ENCODE data around the gene GPD2.

GPD2 gene

DNA sequence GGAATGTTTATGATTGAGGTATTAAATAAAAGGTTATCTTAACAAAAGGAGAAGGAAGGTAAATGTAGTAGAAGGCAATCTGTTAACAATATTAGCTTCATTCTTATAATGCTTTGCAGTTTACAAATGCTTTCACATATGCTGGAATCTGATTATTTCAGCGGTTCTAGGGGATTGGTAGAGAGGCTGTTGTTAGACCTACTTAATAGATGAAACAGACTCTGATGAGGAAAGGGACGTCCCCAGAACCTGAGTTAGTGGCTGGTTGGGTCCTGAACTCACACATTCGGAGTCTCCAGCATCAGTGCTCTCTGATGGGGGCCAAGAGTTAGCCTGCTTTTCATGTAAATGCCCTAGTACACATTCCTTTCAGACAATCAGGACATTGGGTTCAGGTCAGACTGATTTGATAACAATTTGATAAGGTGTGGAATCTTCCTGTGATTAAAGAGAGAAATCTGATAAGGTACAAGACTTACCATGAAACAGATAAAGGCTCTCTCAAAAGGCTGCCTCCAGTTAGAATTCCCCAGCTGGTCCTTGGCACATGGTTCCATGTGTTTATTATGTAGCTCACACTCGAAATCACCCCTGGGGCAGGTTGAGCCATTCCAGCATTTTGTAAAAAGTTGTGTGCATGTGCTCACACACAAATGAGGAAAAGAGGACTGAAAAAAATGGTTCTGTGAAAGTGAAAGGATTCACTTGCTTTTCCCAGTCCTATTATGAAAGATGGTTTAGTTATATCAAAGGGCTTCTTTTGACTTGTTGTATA, 103.1 kb downstream of the GPD2 start:
- TF ChIP-seq CTCF (IDR thresholded peaks at IDR 0.05; ENCODE audit: insufficient read depth, missing control alignments): no peak
- DNase-seq (ENCODE audit: insufficient read length, low spot score) (no peak), FAIRE-seq (no peak)

GRCh38 chr2:156540706-156541105, 104.5 kb downstream of the GPD2 start:
- FAIRE-seq (no peak), DNase-seq (ENCODE audit: insufficient read length, low spot score) (no peak)
- no peak for TF ChIP-seq CTCF (IDR thresholded peaks at IDR 0.05; ENCODE audit: insufficient read depth, missing control alignments)

DNA sequence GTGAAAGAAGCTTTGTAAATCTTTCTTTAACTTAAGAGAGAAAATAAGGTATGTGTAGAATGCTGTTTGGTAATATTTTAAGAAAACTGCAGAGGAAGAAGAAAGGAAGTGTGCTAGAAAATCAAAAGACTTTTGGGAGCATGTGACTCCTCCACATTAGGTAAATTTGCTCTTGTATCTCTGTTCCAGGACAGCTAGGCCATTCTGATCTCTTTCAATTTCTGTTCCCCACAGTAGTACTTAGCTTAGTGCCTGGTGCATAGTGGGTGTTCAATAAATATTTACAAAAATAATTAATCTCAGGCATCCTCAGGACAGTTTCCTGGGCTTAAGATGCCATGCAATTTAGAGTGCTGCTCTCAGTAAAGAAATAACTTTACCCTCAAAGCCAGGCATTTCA, 105.0 kb downstream of the GPD2 start:
- no peak for DNase-seq (ENCODE audit: insufficient read length, low spot score)
- TF ChIP-seq CTCF (IDR thresholded peaks at IDR 0.05; ENCODE audit: insufficient read depth, missing control alignments): no peak
- no peak for FAIRE-seq

GRCh38 chr2:156541706-156542105, 105.5 kb downstream of the GPD2 start:
- DNase-seq (ENCODE audit: insufficient read length, low spot score): no peak
- no peak for TF ChIP-seq CTCF (IDR thresholded peaks at IDR 0.05; ENCODE audit: insufficient read depth, missing control alignments)
- no peak for FAIRE-seq

DNA sequence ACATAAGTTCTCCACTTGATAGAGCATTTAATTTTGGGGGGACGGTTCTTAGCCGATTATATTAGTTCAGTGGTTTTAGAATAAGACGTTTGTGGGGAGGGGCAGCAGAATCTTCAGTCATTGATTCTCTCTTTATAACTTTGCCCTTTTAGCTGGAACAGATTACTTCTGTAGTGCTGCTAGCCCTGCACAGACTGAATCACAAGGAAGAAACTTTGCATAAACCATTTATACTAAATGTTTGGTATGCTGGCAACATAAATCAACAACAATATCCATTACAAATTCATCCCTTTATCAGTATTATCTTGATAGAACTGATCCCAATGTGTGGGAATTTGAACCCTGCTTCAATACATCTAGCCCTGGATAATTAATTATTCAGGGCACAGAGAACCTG, 112.2 kb downstream of the GPD2 start:
- TF ChIP-seq CTCF (IDR thresholded peaks at IDR 0.05; ENCODE audit: insufficient read depth, missing control alignments): no peak
- FAIRE-seq: no peak
- DNase-seq (ENCODE audit: insufficient read length, low spot score): no peak

DNA sequence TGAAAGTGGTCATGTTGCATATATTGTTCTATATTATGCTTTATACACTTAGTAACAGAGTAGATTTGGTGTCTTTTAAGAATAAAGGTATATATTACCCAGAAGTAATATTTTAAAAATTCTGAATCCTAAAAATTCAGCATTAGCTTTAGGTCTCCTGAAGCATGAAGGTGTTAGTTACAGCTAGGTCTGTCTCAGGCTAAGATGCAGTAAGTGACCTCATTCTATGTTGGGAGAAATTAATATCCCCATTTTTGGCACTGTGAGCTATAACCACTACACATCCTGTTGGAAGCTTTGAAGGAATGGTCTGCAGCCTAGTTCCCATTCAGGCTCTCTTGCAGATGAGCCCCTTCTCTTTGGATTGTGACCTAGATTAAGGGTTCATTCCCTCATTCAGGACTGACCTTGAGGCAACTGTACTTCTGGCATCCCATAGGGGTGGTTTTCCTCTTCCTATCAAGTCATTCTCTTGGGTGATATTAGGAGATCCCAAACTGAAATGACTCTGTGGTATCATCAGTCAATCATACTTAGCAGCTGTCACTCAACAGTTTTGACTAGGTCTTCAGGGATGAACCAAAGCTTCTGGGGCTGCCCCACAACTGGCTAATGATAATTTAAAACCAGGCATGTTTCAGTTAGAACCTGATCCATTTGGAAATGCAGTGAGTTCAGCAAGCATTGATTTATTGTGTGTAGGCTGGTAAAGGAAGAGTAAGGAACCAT, 117.7 kb downstream of the GPD2 start:
- FAIRE-seq: no peak
- no peak for TF ChIP-seq CTCF (IDR thresholded peaks at IDR 0.05; ENCODE audit: insufficient read depth, missing control alignments)
- DNase-seq (ENCODE audit: insufficient read length, low spot score): no peak

GRCh38 chr2:156561326-156561725, 125.1 kb downstream of the GPD2 start:
- no peak for FAIRE-seq
- TF ChIP-seq CTCF (IDR thresholded peaks at IDR 0.05; ENCODE audit: insufficient read depth, missing control alignments): no peak
- DNase-seq (ENCODE audit: insufficient read length, low spot score): no peak

All from D721Med (cell line).